ENCODE data around the gene CYBA. TPM values are rescaled to one million over a fixed set of nuclear protein-coding genes. Genes with fewer than 3 reads are reported as not detected.

Gene CYBA
- polyA plus RNA-seq, 2 of the 4 experiments (the other 2 are of a cell fraction): 75.7 to 185 TPM

DNA sequence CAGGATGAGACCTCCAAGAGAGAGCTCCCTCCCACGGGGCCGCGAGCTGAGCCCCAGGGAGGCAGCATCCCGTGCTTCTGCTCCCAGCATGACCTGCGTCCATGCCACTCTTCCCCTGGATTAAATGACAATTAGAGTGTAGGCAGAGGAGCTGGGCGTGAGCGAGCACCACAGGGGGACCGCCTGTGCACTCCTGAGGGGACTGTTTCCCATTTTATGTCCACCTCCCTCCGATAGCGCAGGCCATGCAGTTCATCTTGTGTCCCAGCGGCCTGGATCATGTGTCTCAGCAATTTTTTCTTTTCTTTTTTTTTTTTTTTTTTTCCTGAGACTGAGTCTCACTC is 18.3 kb downstream of the CYBA start:
- FAIRE-seq (no peak), ATAC-seq (no peak), DNase-seq (ENCODE audit: low read depth in 1 of 2, low spot score in 1 of 2) (no peak)
- CTCF ChIA-PET: interaction anchor here (0.8 to 1.9 kb wide), 6 partner anchors 10 to 214 kb away, joined by 3 to 5 read pairs (median 3); no protein-coding TSS in a partner anchor
- Histone ChIP-seq H3K9me3 (no peaks in the 10 kb centered on the region), H3K27ac (no peak overlapping the region), H3K4me1 (no peaks in the 10 kb centered on the region), H3K4me3 (no peak overlapping the region), H3K4me2 (no peak overlapping the region)
- POLR2A ChIA-PET: no interaction called here
- 95% methylated on average over 11 of the region's 11 CpGs for WGBS (ENCODE audit: missing lambda C conversion rate)
- TF ChIP-seq RARB (CRISPR knock-in tag; IDR thresholded peaks at IDR 0.05): no peak
- TF ChIP-seq, protein P1, sequence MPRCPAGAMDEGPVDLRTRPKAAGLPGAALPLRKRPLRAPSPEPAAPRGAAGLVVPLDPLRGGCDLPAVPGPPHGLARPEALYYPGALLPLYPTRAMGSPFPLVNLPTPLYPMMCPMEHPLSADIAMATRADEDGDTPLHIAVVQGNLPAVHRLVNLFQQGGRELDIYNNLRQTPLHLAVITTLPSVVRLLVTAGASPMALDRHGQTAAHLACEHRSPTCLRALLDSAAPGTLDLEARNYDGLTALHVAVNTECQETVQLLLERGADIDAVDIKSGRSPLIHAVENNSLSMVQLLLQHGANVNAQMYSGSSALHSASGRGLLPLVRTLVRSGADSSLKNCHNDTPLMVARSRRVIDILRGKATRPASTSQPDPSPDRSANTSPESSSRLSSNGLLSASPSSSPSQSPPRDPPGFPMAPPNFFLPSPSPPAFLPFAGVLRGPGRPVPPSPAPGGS (IDR thresholded peaks at IDR 0.05): no peak
- TF ChIP-seq HOXB5 (CRISPR knock-in tag; IDR thresholded peaks at IDR 0.05): no peak
- TF ChIP-seq MAZ (IDR thresholded peaks at IDR 0.05; ENCODE audit: borderline replicate concordance, low read depth, low read length): no peak
- TF ChIP-seq ZC3H11A (IDR thresholded peaks at IDR 0.05): no peak
- TF ChIP-seq RAD21 (conservative IDR thresholded peaks at IDR 0.05 in 1 of 2, IDR thresholded peaks at IDR 0.05 in 1 of 2): no peak
- TF ChIP-seq CBX8 (IDR thresholded peaks at IDR 0.05): no peak
- TF ChIP-seq, protein P2, sequence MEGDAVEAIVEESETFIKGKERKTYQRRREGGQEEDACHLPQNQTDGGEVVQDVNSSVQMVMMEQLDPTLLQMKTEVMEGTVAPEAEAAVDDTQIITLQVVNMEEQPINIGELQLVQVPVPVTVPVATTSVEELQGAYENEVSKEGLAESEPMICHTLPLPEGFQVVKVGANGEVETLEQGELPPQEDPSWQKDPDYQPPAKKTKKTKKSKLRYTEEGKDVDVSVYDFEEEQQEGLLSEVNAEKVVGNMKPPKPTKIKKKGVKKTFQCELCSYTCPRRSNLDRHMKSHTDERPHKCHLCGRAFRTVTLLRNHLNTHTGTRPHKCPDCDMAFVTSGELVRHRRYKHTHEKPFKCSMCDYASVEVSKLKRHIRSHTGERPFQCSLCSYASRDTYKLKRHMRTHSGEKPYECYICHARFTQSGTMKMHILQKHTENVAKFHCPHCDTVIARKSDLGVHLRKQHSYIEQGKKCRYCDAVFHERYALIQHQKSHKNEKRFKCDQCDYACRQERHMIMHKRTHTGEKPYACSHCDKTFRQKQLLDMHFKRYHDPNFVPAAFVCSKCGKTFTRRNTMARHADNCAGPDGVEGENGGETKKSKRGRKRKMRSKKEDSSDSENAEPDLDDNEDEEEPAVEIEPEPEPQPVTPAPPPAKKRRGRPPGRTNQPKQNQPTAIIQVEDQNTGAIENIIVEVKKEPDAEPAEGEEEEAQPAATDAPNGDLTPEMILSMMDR (IDR thresholded peaks at IDR 0.05): no peak
- no peak for TF ChIP-seq NR3C1 (IDR thresholded peaks at IDR 0.05)
- TF ChIP-seq JUN (IDR thresholded peaks at IDR 0.05): no peak
- no peak for TF ChIP-seq SMC3 (IDR thresholded peaks at IDR 0.05)
- no peak for TF ChIP-seq NFE2L2 (conservative IDR thresholded peaks at IDR 0.05; ENCODE audit: low read length)
- TF ChIP-seq CEBPB (IDR thresholded peaks at IDR 0.05): no peak
- no peak for TF ChIP-seq HEYL (CRISPR knock-in tag; IDR thresholded peaks at IDR 0.05)

DNA sequence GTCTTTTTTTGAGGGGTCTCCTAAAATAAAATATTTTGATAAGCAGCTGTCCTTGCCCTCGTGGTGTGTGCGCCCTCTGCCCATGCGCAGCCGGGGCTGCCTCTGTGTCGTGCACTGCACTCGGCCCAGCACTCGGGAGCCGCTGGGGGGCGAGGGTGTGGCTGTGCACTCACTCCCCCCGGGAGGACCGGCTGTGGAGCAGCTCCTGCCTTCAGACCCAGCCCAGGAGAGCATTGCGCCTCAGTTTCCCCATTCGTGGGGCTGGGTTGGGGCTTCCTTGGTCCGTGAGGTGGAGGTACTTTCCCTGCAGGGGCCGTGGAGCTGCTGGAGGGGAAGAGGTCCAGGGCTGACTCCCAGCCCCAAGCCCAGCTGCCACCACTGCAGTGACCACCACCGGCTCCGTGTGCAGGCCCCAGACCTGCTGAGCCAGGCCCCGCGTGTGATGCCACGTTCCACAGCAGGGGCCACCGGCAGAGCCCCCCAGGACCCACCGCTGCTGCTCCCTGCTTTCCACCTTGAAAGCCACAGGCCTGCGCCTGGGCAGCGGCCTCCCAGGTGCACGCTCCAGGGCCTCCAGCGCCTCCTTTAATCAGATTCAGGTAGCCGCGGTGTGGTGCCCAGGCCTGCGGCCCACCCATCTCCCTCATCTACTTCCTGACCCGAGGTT is 18.8 kb downstream of the CYBA start:
- TF ChIP-seq EHMT2 (IDR thresholded peaks at IDR 0.05; ENCODE audit: low read depth) (no peak), ZSCAN20 (CRISPR knock-in tag; IDR thresholded peaks at IDR 0.05) (no peak), MYC (IDR thresholded peaks at IDR 0.05; ENCODE audit: borderline replicate concordance, low read length) (no peak), RARB (CRISPR knock-in tag; IDR thresholded peaks at IDR 0.05) (no peak), RCOR1 (IDR thresholded peaks at IDR 0.05; ENCODE audit: low read depth, low read length) (no peak), REST (IDR thresholded peaks at IDR 0.05) (no peak), HOXB13 (CRISPR knock-in tag; IDR thresholded peaks at IDR 0.05; ENCODE audit: low read depth) (no peak), POLR2AphosphoS2 (conservative IDR thresholded peaks at IDR 0.05; ENCODE audit: low read length) (no peak), E2F6 (IDR thresholded peaks at IDR 0.05; ENCODE audit: borderline replicate concordance, low read depth) (no peak), RAD21 (conservative IDR thresholded peaks at IDR 0.05 in 1 of 2, IDR thresholded peaks at IDR 0.05 in 1 of 2) (no peak), HOXB5 (CRISPR knock-in tag; IDR thresholded peaks at IDR 0.05) (no peak), FOXS1 (CRISPR knock-in tag; IDR thresholded peaks at IDR 0.05) (no peak), HEYL (CRISPR knock-in tag; IDR thresholded peaks at IDR 0.05) (no peak), PHF8 (IDR thresholded peaks at IDR 0.05; ENCODE audit: borderline replicate concordance, low read depth) (no peak), JUNB (IDR thresholded peaks at IDR 0.05) (no peak), CHD2 (IDR thresholded peaks at IDR 0.05; ENCODE audit: low read length, partially characterized antibody) (no peak)
- ATAC-seq: no peak
- Histone ChIP-seq H3K9me3 (no peaks in the 10 kb centered on the region), H3K4me2 (no peak overlapping the region), H3K4me1 (no peaks in the 10 kb centered on the region), H3K27ac (no peak overlapping the region), H3K4me3 (no peak overlapping the region)
- POLR2A ChIA-PET: no interaction called here
- FAIRE-seq: no peak
- 93% methylated on average over 18 of the region's 30 CpGs for WGBS (ENCODE audit: missing lambda C conversion rate)
- CTCF ChIA-PET: interaction anchor here (1.0 to 1.9 kb wide), 3 partner anchors 20 to 66 kb away, joined by 3 to 5 read pairs (median 3); no protein-coding TSS in a partner anchor
- no peak for DNase-seq (ENCODE audit: low read depth in 1 of 2, low spot score in 1 of 2)
